ENCODE data around the gene PTPRZ1. TPM values are rescaled to one million over a fixed set of nuclear protein-coding genes. Genes with fewer than 3 reads are reported as not detected.

Gene PTPRZ1
- total and polyA plus RNA-seq, 2 of the 13 experiments (the other 11 are each of a cell fraction or from before 2014, with no cell fraction given) = not detected

GRCh38 chr7:121853307-121853706, 19.7 kb upstream of the PTPRZ1 start (continued):
- no peak for TF ChIP-seq CEBPZ (IDR thresholded peaks at IDR 0.05; ENCODE audit: low read length)
- no peak for TF ChIP-seq AKNA (CRISPR knock-in tag; IDR thresholded peaks at IDR 0.05; ENCODE audit: borderline replicate concordance)
- TF ChIP-seq TOE1 (CRISPR knock-in tag; IDR thresholded peaks at IDR 0.05) = no peak
- TF ChIP-seq PBX3 (CRISPR knock-in tag; IDR thresholded peaks at IDR 0.05; ENCODE audit: borderline replicate concordance) = no peak
- TF ChIP-seq EP300 (IDR thresholded peaks at IDR 0.05; ENCODE audit: low read depth in 2 of 2, low read length in 2 of 2) = no peak
- TF ChIP-seq EP300 (CRISPR knock-in tag; IDR thresholded peaks at IDR 0.05; ENCODE audit: borderline replicate concordance) = no peak
- no peak for TF ChIP-seq SIN3B (IDR thresholded peaks at IDR 0.05; ENCODE audit: low read length)
- no peak for TF ChIP-seq ETV5 (CRISPR knock-in tag; IDR thresholded peaks at IDR 0.05; ENCODE audit: borderline replicate concordance)
